HG03108 (cell line): ENCODE measurements around the gene TMEM174.

Source experiments
- ATAC-seq: cut with Tn5 transposase; IDR thresholded peaks from one replicate; pipeline ENCODE4 v1.9.1; 2021; ENCODE audit warnings: moderate library complexity; ENCODE audit not compliant: unreplicated experiment

Gene TMEM174

DNA sequence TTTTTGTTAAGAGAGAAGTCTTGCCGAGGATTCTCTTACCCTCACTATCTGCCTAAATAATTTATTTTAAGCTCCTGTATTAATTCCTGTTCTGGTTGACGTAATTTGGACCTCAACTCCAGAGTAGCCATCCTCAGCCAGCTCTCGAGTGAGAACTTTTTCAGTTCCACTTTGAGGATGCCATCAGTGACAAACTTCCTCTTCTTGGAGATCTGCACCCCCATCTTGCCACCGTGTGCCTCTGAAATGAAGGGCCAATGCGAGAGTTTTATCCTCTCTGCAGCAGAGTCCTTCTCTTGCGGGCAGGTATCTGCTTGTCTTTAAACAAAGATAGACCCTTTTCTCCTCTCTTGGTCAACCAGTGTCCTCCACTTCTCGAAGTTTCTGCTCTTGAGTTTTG lies 19.5 kb upstream of the TMEM174 start:
- ATAC-seq = no peak

DNA sequence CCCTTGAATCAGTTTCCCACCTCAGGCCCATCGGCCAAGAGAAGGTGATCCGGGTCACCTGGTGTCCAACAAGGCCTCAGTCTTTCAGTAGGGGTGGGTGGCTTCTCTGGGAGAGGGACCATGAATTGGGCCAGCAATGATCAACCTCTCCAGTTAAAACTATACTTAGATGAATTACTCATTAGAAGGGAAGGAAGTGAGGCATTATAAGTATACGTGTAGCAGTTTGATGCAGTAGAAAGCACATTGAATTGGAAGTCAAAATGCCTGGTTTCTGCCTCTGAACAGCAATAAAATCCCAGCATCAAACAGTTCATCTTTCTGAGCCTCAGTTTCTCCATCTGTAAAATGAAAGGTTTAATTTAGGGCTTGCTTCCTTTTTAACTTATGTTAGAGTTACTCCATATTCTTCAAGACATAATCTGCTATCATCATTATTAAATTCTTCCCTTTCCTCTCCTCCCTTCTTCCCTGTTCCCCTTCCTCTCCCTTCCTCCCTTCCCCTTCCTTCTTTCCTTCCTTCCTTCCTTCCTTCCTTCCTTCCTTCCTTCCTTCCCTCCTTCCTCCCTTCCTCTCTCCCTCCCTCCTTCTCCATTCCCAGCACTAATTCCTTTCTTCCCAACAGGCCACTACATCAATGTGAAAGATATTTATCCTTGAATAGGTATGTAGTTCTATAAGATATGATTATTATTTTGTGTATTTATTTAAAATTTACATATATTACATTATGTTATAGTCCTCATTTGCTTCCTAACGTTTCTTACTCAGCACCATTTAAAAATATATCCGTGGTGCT lies 18.6 kb upstream of the TMEM174 start:
- ATAC-seq = no peak

DNA sequence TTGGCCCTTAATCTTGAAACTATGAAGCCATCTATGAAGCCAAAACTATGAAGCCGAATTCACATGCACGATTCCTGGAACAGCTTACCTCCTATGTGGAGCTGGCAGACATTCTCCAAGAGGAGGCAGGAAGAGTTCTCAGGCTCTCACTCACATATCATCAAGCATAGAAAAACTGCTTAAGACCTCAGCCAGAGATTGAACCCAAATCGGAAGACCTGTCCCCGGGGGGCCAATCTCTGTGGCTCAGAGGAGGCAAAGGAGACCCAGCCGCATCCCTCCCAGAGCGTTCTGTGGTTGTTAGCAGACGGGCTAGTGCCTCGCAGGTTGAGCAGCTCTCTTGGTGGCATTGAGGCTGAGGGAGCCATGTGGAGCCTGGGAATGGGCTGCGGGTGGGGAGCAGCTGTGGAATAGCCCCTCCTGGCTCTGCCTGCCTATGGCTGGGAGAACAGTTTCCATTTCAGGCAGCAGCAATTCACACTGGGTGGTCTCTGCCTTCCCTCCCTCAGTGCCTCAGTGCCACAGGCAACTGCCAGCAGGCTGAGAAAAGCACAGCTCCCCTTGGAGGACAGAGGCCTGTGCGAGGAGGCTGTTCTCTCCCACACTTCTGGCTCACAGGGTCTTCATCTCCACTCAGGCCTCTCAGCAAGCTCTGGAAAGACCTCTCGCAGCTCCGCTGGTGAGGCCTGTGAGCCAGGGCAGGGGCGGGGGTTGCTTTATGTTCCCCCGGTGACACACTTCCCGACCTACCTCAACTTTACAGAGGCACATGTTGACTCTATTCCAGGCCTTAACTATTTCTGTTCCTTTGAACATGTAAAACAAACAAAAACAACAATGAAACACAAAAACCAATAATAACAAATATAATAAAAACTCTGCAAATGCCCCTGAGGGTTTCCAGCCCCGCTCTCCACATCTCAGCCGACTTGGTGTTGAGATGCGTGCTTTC lies 17.4 kb upstream of the TMEM174 start:
- ATAC-seq = no peak

DNA sequence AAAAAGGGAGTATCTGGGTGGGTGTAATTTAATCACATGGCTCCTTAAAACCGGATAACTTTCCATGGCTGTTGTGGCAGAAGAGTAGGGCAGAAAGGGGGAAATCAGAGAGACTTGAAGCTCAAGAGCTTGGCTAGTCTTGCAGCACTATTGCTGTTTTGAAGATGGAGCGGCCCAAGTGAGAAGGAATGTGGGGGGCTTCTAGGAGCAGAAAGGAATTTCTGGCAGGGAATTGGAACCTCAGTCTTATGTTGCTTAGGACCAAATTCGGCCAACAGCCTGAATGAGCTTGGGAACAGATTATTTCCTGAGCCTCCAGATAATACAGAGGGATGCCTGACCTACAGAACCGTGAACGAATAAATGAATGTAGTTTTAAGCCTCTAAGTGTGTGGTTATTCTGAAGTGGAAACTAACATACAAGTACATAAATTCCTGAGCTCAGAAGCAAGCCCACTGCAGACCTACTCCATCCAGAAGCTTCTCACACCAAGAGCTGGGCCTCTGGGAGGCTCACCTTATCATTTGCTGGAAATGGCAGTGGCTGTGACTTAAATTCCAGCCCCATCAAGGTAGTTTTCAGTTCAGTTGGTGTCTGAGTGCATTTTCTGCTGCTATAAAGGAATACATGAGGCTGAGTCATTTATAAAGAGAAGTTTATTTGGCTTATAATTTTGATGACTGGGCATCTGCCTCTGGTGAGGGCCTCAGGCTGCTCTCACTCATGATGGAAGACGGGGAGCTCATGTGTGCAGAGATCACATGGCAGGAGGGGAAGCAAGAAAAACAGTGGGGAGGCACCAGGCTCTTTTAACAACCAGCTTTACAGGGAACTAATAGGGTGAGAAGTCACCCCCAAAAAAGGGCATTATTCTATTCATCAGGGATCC lies 15.3 kb upstream of the TMEM174 start:
- ATAC-seq = no peak

DNA sequence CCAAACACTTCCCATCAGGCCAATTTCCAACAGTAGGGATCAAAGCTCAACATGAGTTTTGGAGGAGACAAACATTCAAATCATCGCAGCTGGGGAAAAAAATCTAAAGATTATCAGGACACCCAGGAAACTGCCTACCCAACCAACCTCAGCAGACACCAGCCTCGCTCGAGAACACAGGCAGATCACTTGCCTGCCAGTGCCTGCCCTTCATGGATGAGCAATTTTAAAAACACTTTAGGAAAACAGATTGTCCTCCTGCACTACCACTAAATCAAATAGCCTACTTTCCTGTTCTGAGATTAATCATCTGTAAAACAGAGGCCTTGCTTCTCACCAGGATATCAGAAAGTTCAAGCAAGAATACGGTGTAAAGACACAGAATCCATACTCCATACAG lies 14.7 kb upstream of the TMEM174 start:
- no peak for ATAC-seq

DNA sequence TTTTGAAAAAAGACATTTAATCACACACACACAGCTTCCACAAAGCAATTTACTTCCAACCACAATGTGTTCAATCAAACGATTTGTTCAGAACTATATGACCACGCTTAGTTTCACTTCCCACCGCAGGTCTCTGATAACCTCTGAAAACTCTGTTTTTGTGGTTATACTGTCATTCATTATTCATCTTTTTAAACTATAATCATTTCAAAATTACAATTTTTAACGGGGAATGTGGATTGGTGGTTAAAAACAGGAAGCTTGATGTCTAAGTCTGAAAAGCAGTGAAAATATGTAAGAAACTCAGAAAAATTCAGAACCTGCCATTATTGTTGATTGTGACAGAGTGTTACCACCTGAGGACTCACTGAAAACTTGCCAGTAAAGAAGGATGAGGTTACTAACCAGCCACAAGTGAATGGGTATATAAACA lies 12.7 kb upstream of the TMEM174 start:
- peak; percentile 79 for ATAC-seq

DNA sequence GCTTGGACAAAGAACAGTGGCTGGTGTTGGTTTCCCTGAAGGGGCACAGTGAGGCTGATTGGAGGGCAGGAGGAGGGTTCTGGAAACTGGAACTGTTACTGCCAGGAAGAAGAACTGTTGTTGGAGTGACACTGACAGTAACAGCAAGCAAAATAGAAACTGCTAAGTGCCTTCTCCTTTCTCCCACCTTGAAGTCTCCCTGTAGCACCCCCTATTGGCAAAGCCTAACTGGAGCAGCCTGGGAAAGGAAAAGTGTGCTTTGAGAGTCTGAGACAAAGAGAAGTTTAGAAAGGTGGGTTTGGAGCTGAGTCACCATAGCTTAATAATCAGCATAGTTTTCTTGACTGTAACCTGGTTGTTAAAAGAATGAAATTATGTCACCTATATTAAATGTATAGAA lies 2.5 kb upstream of the TMEM174 start:
- ATAC-seq = no peak

DNA sequence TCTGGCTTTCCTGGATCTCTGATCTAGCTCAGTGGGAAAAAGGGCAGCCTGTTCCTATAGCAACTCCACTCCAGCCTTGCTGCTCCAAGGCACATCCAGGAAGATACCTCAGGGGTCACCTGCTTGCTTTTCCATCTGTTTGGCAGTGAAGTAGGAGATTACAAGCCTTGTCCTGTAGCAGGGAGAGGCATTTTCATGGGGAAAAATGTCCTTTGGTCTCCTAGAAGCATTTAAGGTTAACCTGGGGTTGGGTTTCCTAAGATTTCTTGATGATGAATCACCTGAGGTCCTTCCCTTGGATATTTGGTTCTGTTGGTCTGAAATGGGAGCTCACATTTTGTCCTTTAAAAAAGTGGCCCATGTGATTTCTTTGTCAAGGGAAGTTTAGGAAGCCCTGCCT lies 1.5 kb upstream of the TMEM174 start:
- no peak for ATAC-seq

DNA sequence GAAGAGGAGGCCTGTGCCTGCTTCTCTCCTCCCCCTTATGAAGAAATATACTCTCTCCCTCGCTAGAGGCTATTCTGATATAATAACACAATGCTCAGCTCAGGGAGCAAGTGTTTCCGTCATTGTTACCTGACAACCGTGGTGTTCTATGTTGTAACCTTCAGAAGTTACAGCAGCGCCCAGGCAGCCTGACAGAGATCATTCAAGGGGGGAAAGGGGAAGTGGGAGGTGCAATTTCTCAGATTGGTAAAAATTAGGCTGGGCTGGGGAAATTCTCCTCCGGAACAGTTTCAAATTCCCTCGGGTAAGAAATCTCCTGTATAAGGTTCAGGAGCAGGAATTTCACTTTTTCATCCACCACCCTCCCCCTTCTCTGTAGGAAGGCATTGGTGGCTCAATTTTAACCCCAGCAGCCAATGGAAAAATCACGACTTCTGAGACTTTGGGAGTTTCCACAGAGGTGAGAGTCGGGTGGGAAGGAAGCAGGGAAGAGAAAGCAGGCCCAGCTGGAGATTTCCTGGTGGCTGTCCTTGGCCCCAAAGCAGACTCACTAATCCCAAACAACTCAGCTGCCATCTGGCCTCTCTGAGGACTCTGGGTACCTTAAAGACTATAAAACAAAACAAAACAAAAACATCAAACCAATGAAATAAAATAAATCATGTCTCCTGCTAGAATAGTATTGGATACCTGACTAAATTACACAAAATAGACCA lies 1.3 kb downstream of the TMEM174 start:
- no peak for ATAC-seq

DNA sequence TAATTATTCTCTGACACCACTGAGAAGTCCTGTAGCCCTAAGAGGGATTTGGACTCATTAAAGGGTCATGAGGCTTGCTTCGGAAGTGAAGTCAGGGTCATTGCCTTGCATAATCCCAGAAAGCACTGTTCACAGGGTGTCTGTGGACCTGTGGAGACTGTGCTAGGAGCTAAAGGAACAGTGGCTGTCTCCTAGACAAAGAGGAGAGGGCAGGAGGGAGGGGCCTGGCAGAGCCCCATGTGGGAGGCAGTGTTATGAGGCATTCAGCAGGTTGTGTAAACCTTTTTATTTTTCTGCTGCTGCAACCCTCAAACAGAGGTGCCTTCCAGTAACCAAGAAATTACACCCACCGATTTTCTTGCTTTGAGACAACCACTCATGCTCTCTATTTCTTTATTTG lies 3.3 kb downstream of the TMEM174 start:
- no peak for ATAC-seq

DNA sequence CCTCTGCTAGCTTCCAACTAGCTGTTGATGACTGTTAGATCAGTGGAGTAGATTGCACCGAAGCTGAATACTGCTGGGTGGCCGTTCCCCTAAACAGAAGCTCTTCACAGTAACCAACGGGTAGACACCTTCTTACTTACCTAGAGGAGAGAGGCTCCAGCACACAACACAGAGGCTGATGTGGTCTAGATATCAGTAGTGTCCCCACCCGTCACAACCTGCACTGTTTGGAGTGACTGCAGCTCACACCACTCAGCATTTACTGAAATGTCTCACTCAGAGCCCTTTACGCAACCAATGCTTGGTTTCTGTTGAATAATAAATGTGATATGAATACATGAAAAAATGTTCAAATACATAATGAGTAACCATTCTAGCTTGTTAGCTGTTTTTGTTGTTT lies 5.3 kb downstream of the TMEM174 start:
- ATAC-seq = no peak

DNA sequence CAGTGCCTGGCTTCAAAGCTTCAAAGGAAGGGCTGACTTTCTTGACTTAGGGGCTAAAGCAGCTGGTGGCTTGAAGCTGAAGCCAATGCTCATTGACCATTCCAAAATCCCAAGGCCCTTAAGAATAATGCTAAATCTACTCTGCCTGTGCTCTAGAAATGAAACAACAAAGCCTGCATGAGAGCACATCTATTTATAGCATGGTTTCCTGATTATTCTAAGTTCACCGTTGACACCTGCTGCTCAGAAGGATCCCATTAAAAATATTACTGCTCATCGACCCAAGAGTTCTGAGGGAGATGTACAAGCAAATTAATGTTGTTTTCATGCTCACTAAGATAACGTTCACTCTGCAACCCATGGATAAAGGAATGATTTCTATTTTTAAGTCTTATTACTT lies 6.7 kb downstream of the TMEM174 start:
- ATAC-seq = no peak

DNA sequence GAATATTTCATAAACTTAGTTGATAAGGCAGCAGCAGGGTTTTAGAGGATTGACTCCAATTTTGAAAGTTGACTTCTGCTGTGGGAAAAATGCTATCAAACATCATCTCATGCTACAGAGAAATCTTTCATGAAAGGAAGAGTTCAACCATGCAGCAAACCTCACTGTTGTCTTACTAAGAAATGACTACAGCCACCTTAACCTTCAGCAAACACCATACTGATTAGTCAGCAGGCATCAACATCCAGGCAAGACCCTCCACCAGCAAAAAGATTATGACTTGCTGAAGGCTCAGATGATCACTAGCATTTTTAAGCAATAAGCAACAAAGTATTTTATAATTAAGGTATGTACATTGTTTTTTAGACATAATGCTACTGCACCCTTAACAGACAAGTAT lies 7.6 kb downstream of the TMEM174 start:
- ATAC-seq = no peak

DNA sequence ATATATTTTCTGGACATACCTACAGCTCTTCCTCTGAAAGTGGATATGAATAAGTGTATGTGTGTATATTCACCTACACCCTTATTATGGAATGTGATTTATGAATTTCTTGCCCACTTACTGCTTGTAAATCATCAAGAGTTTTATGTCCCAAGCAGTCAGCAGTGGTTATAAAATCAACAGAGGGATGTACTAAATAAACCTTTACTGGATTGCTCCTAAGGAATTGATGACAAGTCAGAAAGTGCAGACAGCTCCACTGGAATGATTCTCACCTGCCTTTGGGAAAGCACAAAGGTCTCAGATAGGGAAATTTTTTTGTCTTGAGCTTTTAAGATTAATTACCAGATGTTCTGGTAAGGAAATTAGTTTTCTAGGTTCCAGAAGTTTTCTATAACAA lies 9.3 kb downstream of the TMEM174 start:
- ATAC-seq = no peak

DNA sequence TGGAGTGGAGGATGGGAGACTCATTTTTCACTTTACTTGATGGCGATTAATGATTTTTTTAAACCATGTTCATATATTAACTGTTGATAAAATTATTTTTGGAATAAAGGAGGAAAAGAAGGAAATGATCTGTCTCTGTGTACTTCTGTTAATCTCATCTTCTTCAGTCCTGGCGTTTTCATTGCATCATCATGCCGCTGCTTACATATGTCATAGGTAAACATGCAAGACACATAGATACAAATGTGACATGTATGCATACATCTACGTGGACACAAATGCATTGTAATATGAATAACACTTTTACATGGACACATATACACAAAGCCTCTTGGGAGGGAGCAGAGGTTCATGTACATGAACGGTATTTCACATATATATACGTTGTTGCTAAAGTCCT lies 10.0 kb downstream of the TMEM174 start:
- no peak for ATAC-seq

DNA sequence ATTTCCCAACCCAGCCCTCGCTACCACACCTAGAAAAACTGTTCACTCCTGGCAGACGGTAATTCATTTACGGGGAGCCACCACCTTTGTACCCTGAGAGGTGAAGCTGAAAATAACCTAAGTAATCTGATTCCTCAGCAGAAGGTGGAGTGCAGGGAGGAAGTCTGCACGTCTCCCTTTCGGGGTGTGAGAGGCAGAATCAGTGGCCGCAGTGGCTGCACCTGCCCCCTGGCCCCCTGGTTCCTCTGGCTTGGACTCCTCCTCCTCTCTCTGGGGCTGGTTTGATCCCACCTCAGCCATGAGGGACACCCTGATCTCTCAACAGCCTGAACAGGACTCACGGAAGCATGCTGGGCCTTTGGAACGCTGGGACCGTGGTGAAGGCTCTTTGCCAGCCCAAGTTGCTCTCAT lies 10.5 kb downstream of the TMEM174 start:
- no peak for ATAC-seq

DNA sequence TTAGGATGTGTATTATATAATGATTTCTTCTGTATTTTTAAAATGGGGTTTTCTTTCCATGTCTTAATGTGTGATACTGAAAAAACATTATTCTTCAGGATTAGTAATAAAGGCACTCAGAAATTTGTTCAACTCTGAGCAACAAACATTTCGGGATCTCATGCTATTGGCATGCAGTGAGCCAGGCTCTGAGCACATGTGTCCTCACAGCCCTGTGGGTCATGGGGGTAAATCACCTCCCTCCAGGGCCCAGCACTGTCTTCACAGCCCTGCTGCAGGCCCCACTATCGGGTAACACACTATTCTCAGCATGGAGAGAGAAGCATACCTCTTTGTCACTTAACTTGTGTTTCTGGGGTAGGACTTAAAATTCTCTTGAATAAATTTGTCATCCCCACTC lies 14.0 kb downstream of the TMEM174 start:
- no peak for ATAC-seq

DNA sequence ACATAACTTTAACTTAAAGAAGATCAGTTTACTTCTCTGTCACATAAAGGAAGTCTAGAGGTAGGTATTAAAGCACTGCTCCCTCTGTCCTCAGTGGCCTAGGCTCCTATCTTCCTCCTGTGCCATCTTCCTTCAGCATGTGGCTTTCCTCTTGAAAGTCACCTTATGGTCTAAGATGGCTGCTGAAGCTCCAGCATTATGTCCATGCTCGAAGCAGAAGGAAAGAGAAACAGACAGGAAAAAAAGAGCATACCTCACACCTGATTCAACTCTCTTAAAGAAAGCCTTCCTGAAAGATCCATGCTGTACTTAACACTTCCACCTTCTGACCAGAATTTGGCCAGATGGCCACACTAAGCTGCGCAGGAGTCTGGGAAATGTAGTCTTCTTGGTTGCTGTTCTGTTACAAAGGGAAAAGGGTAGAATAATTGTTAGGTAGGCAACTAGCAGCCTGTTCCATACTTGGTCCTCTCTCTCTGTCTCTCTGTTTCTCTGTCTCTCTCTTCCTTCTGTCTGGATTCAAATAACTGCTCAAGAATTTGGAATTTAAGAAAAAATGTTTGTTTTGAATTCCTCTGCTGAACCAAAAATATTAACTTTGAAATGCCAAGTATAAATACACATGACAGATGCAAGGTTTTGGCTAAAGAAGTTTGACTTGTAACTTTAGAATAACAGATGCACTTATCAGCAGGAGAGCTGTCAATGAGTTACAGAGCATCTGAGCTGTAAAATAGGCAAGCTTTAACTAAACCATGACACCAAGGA lies 16.0 kb downstream of the TMEM174 start:
- no peak for ATAC-seq

DNA sequence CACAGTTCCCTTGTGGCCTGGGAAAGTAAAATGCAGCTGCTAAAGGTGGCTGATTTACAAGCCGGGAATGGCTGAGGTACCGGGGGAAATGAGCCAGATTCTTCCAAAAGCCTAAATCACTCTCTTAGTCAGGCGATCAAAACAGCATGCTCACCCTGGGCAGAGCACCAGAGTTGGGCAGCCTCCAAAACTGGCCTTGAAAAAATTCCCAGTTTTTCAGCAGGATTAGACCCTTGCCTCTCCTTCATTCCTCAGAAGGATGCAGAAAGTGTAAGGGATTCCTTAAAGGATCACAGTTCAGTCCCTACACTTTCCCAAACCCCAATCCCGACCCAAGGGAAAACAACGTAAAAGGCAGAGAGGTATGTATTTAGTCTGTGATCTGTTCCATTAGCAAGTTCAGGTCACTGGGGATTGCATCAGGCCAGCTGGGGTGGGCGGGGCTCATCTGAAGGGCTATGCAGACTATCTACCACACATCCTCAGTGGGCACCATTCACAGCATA lies 16.9 kb downstream of the TMEM174 start:
- no peak for ATAC-seq
